HG03558 (cell line): ENCODE measurements around the gene POM121C.
A peak's percentile ranks its signal among the peaks of the same experiment; 100 is the strongest.
"Not testable (repeated sequence)": the region's sequence is repeated elsewhere in the genome, so short reads cannot be mapped to it uniquely, and the experiment has no call there.

ENCODE experiments used
- ATAC-seq: cut with Tn5 transposase; IDR thresholded peaks from one replicate; pipeline ENCODE4 v1.9.1; 2021; ENCODE audit warnings: moderate number of reproducible peaks; ENCODE audit not compliant: unreplicated experiment; ENCODE audit errors: extremely low read depth

POM121C gene

DNA sequence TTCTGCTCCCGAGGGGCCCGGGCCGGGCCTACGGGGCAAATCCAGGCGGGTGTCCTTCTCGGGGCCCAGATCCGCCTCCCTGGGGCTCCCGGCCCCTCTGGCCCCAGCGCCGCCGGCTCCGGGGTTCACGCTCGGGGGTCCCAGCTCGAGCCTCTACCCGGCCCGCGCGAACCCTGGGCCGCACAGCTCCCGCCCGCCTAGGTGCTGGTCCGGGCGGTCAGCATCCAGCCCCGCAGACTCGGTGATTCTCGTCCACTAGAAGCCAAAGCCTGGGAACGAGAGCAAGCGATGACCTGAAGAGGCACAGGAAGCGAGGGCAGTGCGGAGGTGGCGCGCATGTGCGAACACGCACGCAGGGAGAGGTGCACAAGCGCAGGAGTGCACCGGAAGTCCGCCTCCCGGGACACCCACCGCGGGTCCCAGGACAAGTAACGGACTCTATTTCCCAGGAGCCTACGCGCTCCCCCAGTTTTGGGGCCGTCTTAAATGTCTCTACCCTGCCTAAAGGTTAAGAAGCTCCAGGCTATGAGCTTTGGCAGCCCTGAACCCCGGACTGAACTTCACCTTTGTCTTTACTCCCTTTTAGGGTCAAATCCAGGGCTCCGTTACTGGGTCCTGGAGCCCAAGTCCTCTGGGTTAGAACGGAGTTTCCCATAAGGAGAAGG lies at the start of gene POM121C:
TSS of gene POM121C (minus strand) at position 321 of the 665 bp plus-strand sequence. CDS start 44,803 bp downstream, outside the sequence.
- peak; percentile 91 for ATAC-seq

DNA sequence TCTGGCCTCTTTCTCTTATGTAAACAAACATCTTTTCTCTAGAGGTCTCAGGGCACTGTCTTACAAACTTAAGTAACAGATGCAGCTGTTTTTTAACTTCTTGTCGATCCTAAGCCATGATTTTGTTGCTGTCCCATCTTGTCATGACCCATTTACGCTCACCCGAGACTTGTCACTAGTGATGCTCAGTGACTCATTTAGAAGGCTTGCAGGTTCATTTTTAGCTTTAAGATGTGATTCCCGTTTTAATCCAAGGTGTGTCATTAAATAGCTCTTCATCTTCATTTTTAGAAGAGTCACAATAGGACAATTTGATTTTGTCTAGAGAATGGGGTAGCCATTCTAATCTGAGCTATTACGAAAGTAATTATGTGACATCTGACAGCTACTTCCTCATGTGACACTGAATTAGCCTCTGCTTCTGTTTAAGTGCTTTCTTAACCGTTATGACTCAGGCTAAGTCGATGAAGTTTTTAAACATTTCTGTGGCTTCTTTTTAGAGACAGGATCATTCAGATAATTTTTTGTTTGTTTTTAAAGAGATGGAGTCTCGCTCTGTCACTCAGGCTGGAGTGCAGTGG lies 48.7 kb upstream of the POM121C start:
- ATAC-seq, result no peak

DNA sequence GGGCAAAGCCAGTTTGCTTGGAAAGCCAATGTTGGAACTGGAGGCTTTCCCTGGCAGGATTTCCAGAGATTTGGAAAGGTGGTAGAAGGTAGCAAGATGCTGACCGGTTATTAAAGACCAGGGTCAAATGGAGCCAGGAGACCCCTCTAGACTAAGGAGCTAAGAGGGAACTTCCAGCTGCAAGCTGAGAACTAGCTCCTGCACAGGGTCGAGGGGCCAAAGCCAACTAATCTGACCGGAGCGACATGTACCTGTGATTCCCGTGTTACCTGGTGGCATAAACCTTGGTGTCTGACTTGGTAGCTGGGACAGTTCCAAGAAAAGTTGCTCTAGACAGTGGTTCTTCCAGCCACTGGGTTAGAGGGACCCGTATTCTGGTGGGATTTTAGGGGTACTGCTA lies 47.8 kb upstream of the POM121C start:
- no peak for ATAC-seq

DNA sequence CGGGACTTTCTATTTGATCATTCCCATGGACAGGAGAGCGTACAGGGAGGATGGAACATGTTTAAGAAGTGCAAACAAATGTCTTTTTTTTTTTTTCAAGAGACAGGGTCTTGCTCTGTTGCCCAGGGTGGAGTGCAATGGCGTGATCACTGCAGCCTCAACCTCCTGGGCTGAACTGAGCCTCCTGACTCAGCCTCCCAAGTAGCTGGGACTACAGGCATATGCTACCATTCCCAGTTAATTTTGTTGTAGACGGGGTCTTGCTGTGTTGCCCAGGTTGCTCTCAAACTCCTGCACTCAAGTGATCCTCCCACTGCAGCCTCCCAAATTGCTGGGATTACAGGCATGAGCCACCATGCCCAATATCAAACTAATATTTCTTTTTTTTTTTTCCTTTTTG lies 46.5 kb upstream of the POM121C start:
- ATAC-seq, result no peak

DNA sequence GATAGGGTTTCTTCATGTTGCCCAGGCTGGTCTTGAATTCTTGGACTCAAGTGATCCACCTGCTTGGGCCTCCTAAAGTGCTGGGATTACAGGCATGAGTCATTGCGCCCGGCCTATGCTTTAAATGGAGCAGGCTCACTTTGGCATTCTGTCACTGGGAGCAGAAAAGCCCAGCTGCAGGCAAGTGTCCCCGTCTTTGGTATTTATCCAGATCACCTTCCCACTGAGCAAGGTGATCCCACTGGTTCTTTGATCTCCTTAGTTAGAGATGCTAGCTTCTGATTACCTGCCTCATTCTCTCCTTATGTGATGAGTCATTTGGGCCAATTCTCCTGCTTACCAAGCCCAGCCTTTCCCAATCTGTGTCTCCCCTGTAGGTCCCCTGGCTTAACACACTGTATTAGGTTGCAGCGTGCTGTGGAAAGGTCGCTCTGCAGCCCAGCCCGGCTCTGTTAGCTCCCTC lies 45.3 kb upstream of the POM121C start:
- no peak for ATAC-seq

- ATAC-seq, result not testable (repeated sequence)
Measured at GRCh38 chr7:75527224-75527722, 41.2 kb upstream of the POM121C start.

- not testable (repeated sequence) for ATAC-seq
Measured at GRCh38 chr7:75521727-75522126, 35.6 kb upstream of the POM121C start.

DNA sequence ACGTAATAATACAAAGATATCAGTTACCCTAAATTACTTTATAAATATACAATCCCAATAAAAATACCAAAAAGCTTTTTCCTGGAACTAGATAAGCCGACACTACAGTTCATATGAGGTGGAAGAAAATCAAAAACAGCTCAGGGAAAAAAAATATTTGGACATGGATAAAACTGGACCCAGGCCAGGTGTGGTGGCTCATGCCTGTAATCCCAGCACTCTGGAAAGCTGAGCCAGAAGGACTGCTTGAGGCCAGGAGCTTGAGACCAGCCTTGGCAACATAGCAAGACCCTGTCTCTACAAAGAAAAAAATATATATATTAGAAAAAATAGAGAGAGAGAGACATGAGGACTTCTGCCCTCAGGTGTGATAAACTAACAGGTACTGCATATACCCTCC lies 32.7 kb upstream of the POM121C start:
- not testable (repeated sequence) for ATAC-seq

GRCh38 chr7:75509033-75509432 lies 22.9 kb upstream of the POM121C start:
- ATAC-seq, result not testable (repeated sequence)

DNA sequence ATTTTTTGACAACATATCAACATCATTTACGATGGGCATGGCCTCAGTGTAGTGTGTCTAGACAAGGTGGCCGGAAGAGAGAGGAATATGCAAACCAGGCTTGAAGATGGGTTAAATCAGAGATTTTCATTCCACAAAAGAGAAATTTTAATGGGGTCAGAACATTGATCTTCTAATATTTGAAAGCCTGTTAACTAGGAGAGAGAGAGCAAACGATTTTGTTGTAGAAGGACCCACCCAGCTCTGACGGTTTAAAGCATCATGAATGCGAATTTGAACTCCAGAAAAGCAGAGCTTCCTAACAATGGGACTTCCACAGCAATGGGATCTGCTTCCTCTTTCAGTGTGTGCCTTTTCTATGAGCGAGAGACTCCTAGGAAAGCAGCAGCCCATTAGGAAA lies 5.9 kb upstream of the POM121C start, which contains the start of gene SPDYE5:
TSS of gene SPDYE5 (plus strand) at position 301 of the 400 bp plus-strand sequence. CDS start 1,728 bp downstream, outside the sequence.
- not testable (repeated sequence) for ATAC-seq

DNA sequence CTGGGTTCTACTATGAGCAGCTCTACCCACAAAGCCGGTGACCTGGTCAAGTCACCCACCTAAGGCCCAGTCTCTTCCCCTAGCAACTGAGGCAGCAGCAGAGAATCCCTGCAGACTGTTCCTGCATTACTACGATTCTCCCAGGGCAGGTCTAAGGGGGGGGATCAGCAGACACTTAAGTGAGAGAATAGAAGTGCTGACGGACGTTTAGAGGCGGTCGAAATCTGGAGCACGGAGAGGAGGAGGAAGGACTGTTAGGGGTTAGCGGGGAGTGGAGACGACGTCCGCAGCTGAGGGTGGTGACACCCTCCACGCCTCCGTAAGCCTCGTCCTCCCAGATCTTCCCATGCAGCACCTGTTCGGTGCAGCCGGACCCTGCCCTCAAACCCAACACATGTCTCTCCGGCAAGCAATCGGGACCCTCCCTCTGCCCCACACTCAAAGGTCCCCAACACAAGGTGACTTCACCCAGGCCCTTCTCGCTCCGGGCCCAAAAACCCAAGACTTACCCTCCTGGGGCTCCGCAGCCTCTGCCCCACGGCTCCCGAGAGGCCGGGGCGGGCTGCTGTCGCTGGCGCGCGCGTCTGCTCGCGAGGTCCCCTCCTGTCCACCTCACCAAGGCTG lies 632 bp downstream of the POM121C start:
- ATAC-seq, result not testable (repeated sequence)

DNA sequence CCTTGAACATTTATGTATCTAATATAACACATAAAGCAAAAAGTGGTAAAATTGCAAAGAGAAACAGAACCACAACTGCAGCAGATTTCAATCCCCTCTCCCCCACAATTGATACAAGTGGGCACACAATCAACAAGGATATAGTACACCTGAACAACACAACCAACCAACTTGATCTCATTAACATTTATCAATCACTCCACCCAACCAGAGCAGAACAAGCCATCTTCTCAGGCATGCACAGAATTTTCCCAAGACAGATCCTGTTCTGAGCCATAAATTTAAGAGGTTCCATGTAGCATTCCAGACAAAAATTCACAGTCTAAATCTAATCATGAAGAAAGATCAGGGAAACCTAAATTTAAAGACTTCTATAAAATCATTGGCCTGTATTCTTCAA lies 5.8 kb downstream of the POM121C start:
- not testable (repeated sequence) for ATAC-seq

DNA sequence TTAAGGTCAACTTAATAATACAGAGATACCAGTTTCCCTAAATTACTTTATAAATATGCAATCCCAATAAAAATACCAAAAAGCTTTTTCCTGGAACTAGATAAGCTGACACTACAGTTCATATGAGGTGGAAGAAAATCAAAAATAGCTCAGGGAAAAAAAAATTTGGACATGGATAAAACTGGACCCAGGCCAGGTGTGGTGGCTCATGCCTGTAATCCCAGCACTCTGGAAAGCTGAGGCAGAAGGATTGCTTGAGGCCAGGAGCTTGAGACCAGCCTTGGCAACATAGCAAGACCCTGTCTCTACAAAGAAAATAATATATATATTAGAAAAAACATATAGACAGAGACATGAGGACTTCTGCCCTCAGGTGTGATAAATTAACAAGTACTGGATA lies 8.6 kb downstream of the POM121C start:
- ATAC-seq, result not testable (repeated sequence)

GRCh38 chr7:75470166-75470565 lies 15.9 kb downstream of the POM121C start:
- ATAC-seq, result not testable (repeated sequence)

GRCh38 chr7:75460541-75460940 lies 25.6 kb downstream of the POM121C start:
- ATAC-seq, result not testable (repeated sequence)

DNA sequence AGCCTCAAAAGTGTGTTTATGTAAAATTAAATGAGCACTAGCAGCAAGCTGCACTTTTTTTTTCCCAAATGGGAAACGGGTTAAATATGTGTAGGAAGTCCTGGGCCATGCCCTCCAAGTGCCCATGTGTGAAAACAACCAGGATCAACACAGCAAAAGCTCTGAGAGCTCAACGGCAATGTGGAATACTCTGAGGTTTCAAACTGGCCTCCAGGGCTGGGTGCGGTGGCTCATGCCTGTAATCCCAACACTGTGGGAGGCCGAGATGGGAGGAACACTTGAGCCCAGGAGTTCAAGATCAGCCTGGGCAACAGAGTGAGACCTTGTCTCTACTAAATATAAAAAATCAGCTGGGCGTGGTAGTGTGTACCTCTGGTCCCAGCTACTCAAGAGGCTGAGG lies 28.1 kb downstream of the POM121C start:
- not testable (repeated sequence) for ATAC-seq

DNA sequence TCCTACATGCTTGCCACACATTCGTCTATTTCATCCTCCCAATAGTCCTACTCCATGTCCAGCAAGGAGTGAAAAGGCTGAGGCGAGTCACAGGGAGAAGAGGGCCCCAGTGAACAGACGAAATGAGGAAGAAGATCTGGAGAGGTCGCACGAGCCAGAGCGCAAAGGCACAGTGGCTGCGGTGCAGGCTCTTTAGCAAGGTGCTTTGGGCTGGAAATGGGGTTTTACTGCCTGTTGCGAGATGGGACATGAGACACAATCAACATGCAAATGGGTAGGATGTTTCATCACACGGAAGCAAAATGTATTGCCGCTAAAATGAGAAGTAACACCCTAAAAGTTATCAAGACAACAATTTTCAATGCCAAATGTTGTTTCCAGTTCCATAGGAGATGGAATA lies 29.7 kb downstream of the POM121C start:
- not testable (repeated sequence) for ATAC-seq

DNA sequence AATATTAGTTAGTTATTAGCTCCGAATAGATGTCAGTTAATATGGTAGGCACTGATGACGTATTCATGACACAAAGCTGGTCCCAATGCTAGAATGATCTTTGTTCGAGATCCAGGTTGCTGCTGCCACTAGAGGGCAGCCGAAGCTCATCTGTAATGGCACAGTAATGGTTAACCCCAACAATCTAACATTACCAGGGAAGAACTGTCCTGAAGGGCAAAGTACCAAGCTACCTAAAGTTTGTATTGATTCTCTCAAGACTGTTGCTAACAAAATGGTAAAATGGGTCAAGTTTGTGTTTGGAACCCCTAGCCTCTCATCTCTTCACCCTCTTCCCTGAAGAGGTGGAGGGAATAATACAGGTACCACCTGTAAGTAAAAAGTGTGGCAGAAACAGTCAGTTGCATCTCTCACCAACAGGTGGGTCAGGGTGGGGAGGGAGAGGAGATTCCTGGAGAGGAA lies 33.6 kb downstream of the POM121C start:
- ATAC-seq, result not testable (repeated sequence)

DNA sequence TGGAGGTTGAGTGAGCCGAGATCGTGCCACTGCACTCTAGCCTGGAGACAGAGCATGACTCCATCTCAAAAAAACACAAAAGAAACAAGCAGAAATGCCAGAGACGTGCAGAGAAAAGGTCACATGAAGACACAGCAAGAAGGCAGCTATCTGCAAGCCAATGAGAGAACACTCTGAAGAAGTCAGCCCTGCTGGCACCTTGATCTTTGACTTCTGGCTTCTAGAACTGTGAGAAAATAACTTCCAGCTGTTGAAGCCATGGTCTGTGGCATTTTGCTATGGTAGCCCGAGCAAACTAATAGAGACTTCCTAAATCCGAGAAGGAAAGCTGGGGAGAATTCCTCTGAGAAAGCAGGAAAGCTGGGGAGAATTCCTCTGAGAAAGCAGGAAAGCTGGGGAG lies 36.2 kb downstream of the POM121C start:
- not testable (repeated sequence) for ATAC-seq

DNA sequence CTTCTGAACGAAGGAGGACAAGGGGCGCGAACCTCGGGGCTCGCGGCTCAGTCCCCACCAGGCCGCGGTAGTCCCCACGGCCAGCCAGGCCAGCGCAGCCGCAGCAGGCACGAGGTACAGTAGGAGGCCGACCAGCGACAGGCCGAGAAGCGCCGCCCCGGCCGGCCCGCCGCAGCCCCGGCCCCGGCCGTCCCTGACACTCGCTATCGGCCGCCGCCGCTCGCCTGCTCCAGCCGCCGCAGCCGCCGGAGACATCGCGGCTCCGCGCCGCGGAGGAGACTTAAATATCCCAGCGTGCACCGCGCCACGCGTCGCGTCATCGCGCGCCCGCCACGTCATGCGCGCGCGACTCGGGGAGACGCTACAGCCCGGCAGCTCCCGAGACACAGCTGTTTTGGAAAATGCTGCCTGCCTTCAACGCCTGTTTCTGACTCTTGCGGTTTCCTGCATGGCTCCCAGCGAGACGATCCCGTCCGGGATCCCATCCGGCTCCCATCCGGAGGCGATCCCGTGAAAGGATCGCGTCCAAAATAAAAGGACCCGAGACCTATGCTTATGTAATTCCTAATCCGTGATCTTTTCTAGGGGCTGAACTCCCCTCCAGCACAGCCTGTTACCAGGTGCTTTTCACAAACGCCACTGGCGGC lies 43.5 kb downstream of the POM121C start:
- not testable (repeated sequence) for ATAC-seq
